HG03280 (cell line): ENCODE measurements around the gene LRRC23.
"Not testable (repeated sequence)": the region's sequence is repeated elsewhere in the genome, so short reads cannot be mapped to it uniquely, and the experiment has no call there.

Experiments
- ATAC-seq: cut with Tn5 transposase; IDR thresholded peaks from one replicate; pipeline ENCODE4 v1.9.1; 2021; ENCODE audit warnings: mild to moderate bottlenecking, moderate library complexity; ENCODE audit not compliant: unreplicated experiment

Gene LRRC23

DNA sequence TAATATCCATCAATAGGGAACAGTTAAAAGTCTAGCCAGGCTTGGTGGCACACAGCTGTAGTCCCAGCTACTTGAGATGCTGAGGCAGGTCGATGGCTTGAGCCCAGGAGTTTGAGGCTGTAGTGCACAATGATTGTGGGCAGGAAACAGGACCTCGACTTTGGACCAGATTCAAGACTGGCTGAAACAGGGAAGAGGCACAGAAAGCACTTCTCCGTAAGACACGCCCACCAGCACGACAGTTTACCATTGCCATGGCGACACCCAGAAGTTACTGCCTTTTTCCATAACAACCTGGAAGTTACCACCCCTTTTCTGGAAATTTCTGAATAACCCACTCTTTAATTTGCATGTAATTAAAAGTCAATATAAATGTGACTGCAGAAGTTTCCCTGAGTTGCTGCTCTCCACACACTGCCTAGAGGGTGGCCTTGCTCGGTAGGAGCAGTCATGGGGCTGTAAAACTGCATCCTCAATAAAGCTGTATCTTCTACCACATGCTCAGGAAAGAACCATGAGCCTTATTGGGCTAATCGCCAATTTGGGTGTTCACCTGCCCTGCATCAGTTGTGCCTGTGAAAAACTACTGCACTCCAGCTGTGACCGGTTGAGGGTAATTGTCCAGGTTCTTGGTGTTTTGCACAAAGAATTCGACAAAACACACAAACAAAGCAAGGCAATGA lies 4.6 kb upstream of the LRRC23 start:
- ATAC-seq, result no peak

DNA sequence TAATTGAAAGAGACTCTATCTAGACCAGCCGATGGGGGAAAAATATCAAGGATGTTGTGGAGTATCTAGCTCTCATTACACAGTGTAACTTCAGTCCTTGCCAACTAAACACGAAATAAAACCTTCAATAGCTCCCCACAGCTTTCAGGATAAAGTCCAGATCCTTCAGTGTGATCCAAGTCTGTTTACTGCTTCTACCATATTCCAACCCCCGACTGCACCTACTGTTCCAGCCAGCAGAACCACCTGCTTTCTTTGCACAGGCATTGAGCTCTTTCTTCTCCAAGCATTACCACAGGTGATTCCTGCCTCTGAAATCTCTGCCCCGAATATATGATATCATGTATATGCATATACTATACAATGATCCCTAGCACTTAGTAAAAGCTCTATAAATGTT lies 2.2 kb upstream of the LRRC23 start:
- no peak for ATAC-seq

DNA sequence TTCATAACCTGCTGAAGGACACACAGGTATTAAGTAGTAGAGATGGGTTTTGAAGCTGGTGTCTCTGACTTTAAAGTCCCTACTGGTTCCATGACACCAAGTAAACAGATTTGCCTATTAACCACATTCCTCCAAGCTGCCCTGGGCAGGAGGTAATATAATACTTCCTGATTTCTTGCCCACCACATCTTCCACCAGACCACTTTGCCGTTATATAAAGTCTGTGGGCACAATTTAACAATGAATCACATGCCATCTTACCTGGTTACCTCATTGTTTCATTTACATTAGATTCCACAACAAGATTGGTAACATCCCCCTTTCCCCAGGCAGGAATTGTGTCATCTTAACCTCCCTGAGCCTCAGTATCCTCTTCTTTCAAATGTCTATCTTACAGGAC lies 900 bp upstream of the LRRC23 start:
- ATAC-seq, result no peak

DNA sequence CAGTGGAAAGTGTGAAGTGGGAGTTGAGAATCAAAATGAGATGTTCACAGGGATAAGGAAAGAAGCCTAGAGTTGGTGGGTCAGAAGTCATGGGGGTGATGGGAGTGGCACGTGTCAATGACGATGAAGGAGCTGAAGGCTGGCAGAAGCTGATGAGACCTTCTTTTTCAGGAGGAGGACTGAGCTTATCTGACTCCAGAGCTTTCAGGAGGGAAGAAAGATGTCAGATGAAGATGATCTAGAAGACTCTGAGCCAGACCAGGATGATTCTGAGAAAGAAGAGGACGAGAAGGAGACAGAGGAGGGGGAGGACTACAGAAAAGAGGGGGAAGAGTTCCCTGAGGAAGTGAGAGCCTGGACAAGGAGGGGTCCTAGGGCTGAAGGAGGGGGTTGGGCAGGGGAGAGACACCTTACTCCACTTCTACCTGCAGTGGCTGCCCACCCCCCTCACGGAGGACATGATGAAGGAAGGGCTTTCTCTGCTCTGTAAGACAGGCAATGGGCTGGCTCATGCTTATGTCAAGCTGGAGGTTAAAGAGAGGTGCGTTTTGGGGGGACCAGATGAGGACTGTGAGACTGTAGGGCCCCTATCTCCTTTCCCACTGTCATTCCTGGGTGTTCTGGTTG lies 905 bp downstream of the LRRC23 start:
- no peak for ATAC-seq

DNA sequence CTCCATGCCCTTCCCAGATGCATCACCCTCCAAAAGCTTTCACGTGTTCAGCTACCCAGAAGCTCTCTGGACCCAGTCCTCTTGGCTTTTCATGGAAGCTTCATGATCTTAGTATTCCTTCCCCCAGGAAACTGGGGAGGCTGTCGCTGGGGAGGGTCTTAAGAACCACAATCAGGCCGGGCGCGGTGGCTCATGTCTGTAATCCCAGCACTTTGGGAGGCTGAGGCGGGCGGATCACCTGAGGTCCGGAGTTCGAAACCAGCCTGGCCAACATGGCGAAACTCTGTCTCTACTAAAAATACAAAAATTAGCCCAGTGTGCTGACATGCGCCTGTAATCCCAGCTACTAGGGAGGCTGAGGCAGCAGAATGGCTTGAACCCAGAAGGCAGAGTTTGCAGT lies 3.5 kb downstream of the LRRC23 start:
- ATAC-seq, result not testable (repeated sequence)

DNA sequence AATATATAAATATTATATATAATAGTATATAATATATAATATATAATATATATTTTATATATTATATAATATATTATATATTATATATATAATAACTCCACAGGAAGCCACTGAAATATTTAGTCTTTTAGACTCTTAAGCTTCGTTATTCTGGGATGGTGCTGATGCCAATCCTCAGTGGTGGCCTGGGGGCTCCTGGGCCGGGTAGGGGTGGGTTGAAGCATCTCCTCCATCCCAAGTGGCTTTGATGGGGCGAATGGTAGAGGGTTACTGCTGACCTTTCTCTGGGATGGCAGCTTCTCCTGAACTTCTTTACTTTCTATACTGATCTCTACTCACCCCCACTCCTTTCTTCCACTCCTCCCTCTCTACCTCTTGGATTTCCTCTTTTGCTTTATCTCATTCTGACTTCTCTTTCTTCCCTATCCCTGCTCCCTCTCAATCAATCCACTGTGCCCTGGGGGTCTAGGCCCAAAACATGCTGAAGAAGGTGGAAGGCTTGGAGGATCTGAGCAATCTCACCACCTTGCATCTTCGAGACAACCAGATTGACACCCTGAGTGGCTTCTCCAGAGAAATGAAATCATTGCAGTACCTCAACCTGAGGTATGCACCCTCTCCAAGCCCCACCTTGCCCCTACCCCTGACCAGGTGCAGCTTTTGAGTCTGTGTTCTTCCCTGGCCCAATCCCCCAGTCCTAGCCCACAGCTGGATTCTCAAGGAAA lies 5.0 kb downstream of the LRRC23 start:
- ATAC-seq, result no peak

DNA sequence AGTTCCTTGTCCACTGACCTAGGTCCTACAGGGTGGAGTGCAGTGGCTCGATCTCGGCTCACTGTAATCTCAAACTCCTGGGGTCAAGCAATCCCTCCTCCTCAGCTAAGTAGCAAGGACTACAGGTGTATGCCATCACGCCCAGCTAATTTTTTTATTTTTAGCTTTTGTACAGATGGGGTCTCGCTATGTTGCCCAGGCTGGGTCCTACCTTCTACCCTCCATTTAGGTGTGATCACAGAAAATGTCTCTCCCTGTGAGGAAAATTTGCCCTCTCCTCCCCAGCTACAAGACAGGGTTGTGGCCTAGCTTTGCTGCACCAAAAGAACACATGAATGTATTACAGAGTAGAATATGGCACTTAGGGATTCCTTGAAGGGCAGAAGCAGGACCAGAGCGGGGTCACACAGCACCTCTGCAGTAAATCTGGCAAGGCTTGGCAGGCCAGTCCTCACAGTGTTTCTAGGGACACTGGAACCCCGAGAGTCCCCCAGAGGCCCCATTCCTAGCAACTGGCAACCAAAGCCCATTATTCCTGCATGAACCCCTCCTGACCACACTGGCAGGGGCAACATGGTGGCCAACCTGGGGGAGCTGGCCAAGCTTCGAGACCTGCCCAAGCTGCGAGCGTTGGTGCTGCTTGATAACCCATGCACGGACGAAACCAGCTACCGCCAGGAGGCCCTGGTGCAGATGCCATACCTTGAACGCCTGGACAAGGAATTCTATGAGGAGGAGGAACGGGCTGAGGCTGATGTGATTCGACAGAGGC lies 7.7 kb downstream of the LRRC23 start:
- ATAC-seq, result no peak

DNA sequence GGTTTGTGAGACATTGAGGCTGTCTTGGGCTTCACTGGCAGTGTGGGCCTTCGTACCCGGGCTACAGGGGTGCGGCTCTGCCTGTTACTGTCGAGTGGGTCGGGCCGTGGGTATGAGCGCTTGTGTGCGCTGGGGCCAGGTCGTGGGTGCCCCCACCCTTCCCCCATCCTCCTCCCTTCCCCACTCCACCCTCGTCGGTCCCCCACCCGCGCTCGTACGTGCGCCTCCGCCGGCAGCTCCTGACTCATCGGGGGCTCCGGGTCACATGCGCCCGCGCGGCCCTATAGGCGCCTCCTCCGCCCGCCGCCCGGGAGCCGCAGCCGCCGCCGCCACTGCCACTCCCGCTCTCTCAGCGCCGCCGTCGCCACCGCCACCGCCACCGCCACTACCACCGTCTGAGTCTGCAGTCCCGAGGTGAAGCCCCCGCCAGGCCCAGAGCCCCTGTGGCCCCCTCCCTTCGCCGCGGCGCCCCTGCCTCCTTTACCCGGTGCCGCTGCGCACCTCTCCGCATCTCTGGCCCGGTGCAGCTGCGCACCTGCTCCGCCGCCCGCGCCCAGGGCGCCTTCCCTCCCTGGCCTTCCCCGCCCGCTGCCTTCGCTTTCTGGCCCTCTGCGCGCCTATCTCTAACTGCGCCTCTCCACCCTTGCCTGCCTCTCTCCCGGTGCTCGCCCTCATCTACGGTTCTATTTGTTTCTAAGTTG lies 9.8 kb downstream of the LRRC23 start, which contains the start of gene ENO2:
TSS of gene ENO2 (plus strand) at position 335 of the 701 bp plus-strand sequence. CDS start 1,253 bp downstream, outside the sequence.
- ATAC-seq, result peak; percentile 78

DNA sequence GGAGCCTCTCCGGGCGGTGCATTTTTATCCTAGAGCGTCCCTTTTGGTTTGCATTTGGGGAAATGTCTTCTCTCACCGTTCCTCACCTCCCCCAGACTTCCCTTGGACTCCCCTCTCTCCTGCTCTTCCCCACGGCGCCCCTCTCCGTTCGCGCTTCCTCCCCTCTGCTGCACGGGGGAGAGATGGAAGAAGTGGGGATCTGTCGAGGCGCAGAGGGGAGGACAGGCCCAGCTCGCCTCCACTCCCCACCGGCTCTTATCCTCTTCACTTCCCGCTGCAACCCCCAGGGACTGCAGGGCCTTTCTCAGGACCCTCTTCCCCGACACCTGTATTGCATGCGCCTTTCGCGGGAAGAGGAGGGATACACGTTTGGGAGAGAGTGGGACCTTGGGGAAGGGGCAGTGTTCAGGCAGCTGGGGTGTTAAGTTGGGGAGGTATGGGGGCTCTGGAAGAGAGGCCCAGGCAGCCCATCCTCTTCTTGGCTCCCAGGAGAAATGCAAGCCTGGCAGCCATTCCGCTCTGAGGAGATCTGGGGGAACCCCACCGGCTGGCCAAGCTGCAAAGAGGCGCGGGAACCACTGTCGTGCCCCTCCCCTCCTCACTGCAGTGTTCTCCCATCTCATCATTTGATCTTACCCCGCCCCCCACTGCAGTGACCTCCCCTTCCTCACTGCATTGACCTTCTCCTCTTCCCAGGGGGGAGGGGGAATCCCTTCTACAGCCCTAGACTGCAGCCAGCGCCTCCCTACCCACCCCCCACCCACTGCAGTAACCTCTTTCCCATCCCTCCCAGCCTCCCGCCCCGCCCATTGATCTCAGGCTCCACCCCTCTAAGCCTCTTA lies 10.5 kb downstream of the LRRC23 start:
- ATAC-seq, result no peak

DNA sequence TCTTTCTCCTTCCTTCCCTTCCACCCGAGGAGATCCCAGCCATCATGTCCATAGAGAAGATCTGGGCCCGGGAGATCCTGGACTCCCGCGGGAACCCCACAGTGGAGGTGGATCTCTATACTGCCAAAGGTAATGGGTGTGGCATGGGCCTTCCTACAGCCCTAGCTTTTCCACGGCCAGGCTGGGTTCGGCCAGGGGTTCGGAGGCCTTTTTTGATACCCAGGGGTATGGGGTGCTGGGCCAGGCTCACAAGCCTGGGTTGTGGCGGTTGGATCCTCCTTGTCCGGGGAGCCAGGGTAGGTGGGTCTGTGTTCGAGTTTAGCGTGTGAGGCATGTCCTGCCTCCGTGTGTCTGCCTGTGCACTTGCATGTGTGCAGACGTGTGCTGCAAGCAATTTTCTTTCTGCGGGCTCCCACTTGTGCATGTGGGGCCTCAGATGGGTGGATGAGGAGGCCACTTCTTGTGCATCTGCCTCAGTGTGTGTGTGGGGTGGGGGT lies 11.2 kb downstream of the LRRC23 start:
- no peak for ATAC-seq

DNA sequence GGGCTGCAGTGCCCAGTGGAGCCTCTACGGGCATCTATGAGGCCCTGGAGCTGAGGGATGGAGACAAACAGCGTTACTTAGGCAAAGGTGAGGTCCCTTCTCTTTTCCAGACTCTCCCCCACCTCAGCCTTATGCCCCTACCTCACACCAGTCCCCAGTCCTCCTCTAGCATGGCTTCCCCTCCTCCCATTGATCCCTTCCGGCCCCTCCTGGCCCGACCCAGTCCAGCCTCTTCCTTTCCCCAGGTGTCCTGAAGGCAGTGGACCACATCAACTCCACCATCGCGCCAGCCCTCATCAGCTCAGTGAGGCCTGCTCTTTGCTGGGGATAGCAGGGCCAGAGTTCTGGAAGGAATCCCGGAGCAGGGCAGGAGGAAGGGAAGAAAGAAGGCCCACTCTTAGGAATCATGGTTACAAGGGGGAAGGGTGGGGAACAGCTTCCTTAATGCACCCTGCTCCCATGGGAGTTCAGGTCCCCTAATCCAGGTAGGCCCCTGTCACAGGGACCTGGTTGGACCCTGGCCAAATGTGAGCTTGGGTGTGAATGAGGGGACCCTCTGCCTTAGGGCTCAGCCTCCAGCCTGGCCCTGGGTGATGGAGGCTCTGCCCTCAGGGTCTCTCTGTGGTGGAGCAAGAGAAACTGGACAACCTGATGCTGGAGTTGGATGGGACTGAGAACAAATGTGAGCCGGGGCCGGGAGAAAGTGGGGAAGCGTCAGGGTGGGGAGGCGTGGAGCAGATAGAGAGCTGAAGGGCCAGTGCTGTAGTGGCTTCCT lies 12.0 kb downstream of the LRRC23 start:
- ATAC-seq, result no peak

DNA sequence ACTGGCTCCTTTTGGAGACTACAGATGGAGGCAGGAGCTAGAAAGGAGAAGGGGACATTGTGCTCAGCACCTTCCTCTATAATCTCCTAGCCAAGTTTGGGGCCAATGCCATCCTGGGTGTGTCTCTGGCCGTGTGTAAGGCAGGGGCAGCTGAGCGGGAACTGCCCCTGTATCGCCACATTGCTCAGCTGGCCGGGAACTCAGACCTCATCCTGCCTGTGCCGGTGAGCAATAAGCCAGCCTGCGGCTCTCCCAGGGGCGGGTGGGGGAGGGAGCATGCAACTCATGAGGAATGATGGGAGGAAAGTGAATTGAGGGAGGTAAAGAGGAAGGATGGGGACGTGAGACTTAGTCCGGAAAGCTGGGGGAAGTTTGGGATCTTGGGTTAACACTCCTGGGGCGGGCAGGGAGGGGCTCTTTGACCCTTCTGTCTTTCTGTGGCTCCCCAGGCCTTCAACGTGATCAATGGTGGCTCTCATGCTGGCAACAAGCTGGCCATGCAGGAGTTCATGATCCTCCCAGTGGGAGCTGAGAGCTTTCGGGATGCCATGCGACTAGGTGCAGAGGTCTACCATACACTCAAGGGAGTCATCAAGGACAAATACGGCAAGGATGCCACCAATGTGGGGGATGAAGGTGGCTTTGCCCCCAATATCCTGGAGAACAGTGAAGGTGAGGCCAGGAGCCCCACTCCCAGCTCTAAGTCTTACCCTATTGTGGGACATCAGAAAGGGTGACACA lies 13.0 kb downstream of the LRRC23 start:
- no peak for ATAC-seq

DNA sequence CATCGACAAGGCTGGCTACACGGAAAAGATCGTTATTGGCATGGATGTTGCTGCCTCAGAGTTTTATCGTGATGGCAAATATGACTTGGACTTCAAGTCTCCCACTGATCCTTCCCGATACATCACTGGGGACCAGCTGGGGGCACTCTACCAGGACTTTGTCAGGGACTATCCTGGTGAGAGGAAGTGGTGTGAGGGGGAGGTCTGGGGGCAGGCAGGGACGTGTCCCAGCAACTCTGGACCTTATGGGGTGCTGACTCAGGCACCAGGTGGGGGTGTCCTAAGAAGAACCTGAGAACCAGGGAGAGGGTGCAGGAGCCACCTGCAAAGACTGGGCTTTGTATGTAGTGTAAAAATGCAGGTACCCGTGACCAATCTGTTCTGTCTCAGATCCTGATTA lies 15.0 kb downstream of the LRRC23 start:
- no peak for ATAC-seq

DNA sequence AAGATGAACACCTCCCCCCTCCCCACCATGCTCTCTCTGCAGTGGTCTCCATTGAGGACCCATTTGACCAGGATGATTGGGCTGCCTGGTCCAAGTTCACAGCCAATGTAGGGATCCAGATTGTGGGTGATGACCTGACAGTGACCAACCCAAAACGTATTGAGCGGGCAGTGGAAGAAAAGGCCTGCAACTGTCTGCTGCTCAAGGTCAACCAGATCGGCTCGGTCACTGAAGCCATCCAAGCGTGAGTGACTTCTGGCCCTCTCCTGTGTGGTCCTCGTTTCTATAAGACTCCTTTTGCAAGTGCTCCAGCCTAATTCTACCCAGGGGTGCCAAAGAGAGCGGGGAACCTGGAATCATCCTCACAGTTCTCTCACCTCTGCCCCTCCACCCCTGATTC lies 16.9 kb downstream of the LRRC23 start:
- no peak for ATAC-seq

DNA sequence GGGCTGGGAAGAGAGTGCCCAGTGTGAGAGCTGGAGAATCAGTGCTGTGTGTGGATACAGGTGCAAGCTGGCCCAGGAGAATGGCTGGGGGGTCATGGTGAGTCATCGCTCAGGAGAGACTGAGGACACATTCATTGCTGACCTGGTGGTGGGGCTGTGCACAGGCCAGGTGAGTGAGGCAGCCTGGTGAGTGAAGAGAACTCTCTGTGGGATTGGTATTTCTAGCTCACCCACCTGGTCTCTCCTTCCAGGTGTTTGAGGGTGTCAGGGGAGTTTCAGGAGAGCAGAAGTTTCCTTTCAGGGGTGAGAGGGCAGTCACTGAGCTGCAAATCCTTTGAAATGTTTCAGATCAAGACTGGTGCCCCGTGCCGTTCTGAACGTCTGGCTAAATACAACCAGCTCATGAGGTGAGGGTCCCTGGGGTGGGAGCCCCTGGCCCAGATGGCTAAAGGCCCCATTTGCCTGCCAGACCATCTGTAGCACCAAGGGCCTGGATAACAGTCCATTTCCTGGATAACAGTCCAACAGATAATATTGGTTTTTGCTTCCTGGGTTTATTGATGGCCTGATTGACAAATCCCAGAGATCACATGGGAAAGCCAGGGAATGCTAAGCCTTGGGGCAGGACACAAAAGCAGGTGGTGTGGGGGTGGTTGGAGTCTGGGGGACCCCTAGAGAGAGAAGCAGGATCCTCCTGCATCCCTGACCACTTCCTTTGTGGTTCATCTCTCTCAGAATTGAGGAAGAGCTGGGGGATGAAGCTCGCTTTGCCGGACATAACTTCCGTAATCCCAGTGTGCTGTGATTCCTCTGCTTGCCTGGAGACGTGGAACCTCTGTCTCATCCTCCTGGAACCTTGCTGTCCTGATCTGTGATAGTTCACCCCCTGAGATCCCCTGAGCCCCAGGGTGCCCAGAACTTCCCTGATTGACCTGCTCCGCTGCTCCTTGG lies 17.6 kb downstream of the LRRC23 start:
- no peak for ATAC-seq

DNA sequence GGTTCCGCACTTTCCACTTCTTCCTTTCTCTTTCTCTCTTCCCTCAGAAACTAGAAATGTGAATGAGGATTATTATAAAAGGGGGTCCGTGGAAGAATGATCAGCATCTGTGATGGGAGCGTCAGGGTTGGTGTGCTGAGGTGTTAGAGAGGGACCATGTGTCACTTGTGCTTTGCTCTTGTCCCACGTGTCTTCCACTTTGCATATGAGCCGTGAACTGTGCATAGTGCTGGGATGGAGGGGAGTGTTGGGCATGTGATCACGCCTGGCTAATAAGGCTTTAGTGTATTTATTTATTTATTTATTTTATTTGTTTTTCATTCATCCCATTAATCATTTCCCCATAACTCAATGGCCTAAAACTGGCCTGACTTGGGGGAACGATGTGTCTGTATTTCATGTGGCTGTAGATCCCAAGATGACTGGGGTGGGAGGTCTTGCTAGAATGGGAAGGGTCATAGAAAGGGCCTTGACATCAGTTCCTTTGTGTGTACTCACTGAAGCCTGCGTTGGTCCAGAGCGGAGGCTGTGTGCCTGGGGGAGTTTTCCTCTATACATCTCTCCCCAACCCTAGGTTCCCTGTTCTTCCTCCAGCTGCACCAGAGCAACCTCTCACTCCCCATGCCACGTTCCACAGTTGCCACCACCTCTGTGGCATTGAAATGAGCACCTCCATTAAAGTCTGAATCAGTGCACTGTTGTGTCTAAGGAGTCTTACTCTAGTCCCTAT lies 18.5 kb downstream of the LRRC23 start:
- ATAC-seq, result no peak
